ENCODE results near the gene IFT22. TPM values are rescaled to one million over a fixed set of nuclear protein-coding genes. Genes with fewer than 3 reads are reported as not detected.

Gene IFT22
- total RNA-seq, 1 donor from 2014 or later = 15.2 TPM

DNA sequence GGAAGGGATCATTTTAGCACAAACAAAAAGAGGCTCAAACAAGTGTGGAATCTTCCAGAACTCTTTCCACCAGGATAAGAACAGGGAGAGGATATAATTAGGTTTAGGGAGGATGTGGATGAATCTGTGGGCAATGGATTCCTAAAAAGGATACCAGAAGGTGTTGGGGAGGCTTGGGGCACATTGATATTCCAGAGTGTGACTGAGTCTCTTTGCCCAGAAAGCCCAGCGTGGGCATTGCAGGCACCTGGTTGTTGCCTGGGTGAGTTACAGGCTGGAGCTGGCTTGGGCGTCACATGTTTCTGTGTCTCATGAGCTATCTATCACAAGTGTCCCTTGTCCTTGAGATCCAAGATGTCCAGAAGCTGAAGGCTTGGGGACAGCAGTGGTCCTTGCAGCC, 44.3 kb upstream of the IFT22 start:
- no peaks in the 10 kb centered on the region for H3K36me3 ChIP-seq
- H3K4me1 ChIP-seq = peaks cover 13% of the 10 kb centered on the region
- TF ChIP-seq, protein P1, sequence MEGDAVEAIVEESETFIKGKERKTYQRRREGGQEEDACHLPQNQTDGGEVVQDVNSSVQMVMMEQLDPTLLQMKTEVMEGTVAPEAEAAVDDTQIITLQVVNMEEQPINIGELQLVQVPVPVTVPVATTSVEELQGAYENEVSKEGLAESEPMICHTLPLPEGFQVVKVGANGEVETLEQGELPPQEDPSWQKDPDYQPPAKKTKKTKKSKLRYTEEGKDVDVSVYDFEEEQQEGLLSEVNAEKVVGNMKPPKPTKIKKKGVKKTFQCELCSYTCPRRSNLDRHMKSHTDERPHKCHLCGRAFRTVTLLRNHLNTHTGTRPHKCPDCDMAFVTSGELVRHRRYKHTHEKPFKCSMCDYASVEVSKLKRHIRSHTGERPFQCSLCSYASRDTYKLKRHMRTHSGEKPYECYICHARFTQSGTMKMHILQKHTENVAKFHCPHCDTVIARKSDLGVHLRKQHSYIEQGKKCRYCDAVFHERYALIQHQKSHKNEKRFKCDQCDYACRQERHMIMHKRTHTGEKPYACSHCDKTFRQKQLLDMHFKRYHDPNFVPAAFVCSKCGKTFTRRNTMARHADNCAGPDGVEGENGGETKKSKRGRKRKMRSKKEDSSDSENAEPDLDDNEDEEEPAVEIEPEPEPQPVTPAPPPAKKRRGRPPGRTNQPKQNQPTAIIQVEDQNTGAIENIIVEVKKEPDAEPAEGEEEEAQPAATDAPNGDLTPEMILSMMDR (IDR thresholded peaks at IDR 0.05) = no peak
- TF ChIP-seq POLR2AphosphoS5 (IDR thresholded peaks at IDR 0.05; ENCODE audit: insufficient read depth in 1 of 2, low read depth in 1 of 2) (no peak), POLR2A (IDR thresholded peaks at IDR 0.05) (no peak)
- H3K27me3 ChIP-seq = no peaks in the 10 kb centered on the region
- intact Hi-C loops (cut with DNase I) = no loop called here
- DNase-seq (ENCODE audit: extremely low spot score in 2 of 2) = no peak
- H3K4me3 ChIP-seq = no peak overlapping the region
- no peak overlapping the region for H3K27ac ChIP-seq
- no peaks in the 10 kb centered on the region for H3K9me3 ChIP-seq

DNA sequence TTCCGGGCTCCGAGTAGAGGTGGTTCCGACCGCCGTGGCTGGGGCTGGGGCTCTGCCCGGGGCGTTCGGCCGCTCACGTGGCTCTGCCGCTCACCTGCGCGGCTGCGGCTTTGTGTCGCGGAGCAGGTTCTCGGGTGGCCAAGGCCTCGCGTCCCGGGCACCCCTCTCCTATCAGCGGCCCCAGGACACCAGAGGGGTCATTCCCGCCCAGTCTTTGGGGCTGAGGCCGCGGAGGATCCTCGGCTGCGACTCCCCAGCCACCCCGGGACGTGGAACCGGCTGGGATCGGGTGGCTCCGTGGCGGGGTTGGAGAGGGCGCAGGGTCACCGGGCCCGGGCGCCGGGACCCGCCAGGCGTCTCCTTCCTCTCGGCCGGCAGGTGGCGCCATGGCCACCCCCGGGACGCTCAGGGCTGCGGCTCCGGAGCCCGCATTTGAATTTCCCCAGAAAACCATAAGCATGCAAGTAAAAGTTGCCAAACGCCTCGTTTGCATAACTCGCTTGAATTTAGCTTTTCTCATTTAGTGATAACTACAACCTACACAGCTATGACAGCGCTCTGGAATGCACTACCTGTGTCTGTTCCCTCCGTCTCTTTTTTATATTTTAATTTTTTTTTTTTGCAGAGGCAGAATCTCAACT, 42.2 kb upstream of the IFT22 start:
- DNase-seq (ENCODE audit: extremely low spot score in 2 of 2) = no peak
- no peaks in the 10 kb centered on the region for H3K27me3 ChIP-seq
- no peaks in the 10 kb centered on the region for H3K36me3 ChIP-seq
- H3K9me3 ChIP-seq = no peaks in the 10 kb centered on the region
- peaks cover 13% of the 10 kb centered on the region for H3K4me1 ChIP-seq
- peak overlapping the region; percentile 30 for H3K27ac ChIP-seq
- peak overlapping the region; percentile 46 to 74 for H3K4me3 ChIP-seq
- no peak for TF ChIP-seq POLR2AphosphoS5 (IDR thresholded peaks at IDR 0.05; ENCODE audit: insufficient read depth in 1 of 2, low read depth in 1 of 2)
- TF ChIP-seq, protein P1 (IDR thresholded peaks at IDR 0.05) = peak; percentile 39 to 75 (median 62)
- intact Hi-C loops (cut with DNase I) = no loop called here

DNA sequence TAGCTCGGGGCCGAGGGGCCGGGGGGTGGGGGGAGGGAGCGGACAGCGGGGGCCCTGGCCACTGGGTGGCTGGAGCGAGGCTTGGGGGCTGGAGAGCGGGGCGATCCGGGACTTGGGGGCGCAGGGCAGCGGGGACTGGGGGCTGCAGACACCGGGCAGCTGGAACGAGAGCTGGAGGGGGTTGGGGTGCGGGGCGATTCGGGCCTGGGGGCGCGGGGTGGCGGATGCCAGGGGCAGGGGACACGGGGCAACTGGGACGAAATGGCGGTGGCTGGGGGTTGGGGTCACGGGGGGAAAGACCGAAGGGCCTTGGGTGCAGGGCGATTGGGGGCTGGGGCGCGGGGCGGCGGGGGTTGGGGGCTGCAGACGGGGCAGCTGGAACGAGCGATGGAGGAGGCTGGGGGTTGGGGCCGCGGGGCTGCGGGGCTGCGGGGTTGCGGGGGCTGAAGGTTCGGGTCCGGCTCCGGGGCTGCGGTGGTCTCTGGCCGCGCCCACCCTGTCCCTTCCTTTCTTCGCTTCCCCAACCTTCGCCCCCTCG, 41.7 kb upstream of the IFT22 start:
- Histone ChIP-seq H3K4me3 (peak overlapping the region; percentile 46 to 74), H3K9me3 (no peaks in the 10 kb centered on the region), H3K4me1 (peaks cover 13% of the 10 kb centered on the region), H3K27me3 (no peaks in the 10 kb centered on the region), H3K36me3 (no peaks in the 10 kb centered on the region), H3K27ac (peak overlapping the region; percentile 30)
- TF ChIP-seq, protein P1 (IDR thresholded peaks at IDR 0.05) = no peak
- no peak for TF ChIP-seq POLR2A (IDR thresholded peaks at IDR 0.05)
- TF ChIP-seq POLR2AphosphoS5 (IDR thresholded peaks at IDR 0.05; ENCODE audit: insufficient read depth in 1 of 2, low read depth in 1 of 2) = no peak
- intact Hi-C loops (cut with DNase I) = no loop called here
- no peak for DNase-seq (ENCODE audit: extremely low spot score in 2 of 2)

DNA sequence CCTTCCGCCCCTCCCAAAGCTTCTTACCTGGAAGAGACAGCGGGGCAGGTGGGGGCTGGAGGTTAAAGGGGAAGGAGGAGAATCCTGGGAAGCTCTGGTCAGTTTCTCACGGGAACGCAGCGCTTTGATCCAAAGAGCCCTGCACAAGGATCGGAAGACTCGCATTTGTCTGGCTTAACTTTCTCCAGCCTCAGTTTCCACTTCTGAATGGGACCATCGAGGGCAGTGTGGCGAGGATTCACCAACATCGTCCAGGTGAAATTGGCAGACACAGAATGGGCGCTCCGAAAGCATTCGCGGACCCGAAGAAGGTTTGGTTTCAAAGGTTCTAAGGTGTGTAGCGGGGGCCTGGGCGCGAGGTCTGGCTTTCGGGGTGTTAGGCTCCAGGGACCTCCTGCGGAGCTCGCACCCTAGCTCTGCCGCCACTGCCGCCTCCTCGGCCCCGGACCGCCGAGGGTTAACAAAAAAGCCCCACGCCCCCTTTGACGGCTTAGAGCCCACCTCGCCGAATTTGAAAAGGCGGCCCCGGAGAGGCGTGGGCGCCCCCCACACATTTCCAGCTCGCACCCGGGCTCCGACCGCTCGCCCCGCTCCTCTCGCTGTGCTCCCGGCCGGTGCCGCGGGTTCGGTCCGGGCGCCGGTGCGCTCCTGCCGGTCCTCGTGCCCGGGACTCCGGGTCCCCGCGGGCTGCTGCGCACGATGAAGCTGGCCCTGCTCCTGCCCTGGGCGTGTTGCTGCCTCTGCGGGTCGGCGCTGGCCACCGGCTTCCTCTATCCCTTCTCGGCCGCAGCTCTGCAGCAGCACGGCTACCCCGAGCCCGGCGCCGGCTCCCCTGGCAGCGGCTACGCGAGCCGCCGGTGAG, 41.0 kb upstream of the IFT22 start, which contains the start of gene COL26A1:
Gene COL26A1 (plus strand): TSS at position 542 of the 862 bp plus-strand sequence. CDS start 158 bp downstream, at position 700.
- H3K36me3 ChIP-seq = no peaks in the 10 kb centered on the region
- no peaks in the 10 kb centered on the region for H3K27me3 ChIP-seq
- peak within 1 kb of the TSS; percentile 46 to 74 for H3K4me3 ChIP-seq
- H3K27ac ChIP-seq = peak within 1 kb of the TSS; percentile 30
- DNase-seq (ENCODE audit: extremely low spot score in 2 of 2) = no peak
- TF ChIP-seq, protein P1 (IDR thresholded peaks at IDR 0.05) = no peak
- no peak for TF ChIP-seq POLR2AphosphoS5 (IDR thresholded peaks at IDR 0.05; ENCODE audit: insufficient read depth in 1 of 2, low read depth in 1 of 2)
- no peak for TF ChIP-seq POLR2A (IDR thresholded peaks at IDR 0.05)
- H3K4me1 ChIP-seq = peaks cover 13% of the 10 kb centered on the region
- H3K9me3 ChIP-seq = no peaks in the 10 kb centered on the region
- intact Hi-C loops (cut with DNase I) = no loop called here
